ENCODE measurements around the gene PPP1R26. TPM values are rescaled to one million over a fixed set of nuclear protein-coding genes. Genes with fewer than 3 reads are reported as not detected.
A peak's percentile ranks its signal among the peaks of the same experiment; 100 is the strongest.
"Not testable (repeated sequence)": the region's sequence is repeated elsewhere in the genome, so short reads cannot be mapped to it uniquely, and the experiment has no call there.

Gene PPP1R26
- 10 to 100 TPM; 16.1 to 19.6 TPM for total RNA-seq
- 10 to 100 TPM; 37.2 to 37.8 TPM for polyA plus RNA-seq (ENCODE audit: insufficient read length in 2 of 2)
- long read RNA-seq, donor 1, full-length matches to known transcripts, result 14 of 14 reads
- long read RNA-seq, donor 1, partial matches to known transcripts, result 0 of 14 reads
- long read RNA-seq, donor 1, other reads (novel, unspliced or antisense), result 0 of 14 reads
- long read RNA-seq, donor 2, full-length matches to known transcripts, result 12 of 12 reads
- long read RNA-seq, donor 2, partial matches to known transcripts, result 0 of 12 reads
- long read RNA-seq, donor 2, other reads (novel, unspliced or antisense), result 0 of 12 reads
- long read RNA-seq, donor 3, full-length matches to known transcripts, result 18 of 18 reads
- long read RNA-seq, donor 3, partial matches to known transcripts, result 0 of 18 reads
- long read RNA-seq, donor 3, other reads (novel, unspliced or antisense), result 0 of 18 reads
- long read RNA-seq, donor 4, full-length matches to known transcripts, result 16 of 35 reads
- long read RNA-seq, donor 4, partial matches to known transcripts, result 19 of 35 reads
- long read RNA-seq, donor 4, other reads (novel, unspliced or antisense), result 0 of 35 reads

GRCh38 chr9:135479469-135480052 is at the start of gene PPP1R26:
Gene PPP1R26 (plus strand): TSS chr9:135479782. CDS start chr9:135484511, 4,729 bp downstream.
- H3K27me3 ChIP-seq (ENCODE audit: control insufficient read depth, insufficient read depth, low read length), result no peaks in the 10 kb centered on the region
- H3K36me3 ChIP-seq (ENCODE audit: control insufficient read depth, insufficient read depth, low read length), result peaks cover 11% of the 10 kb centered on the region
- H3K9me3 ChIP-seq (ENCODE audit: control insufficient read depth, insufficient read depth, low read length), result no peaks in the 10 kb centered on the region
- 0% methylated on average over 79 of the region's 103 CpGs for WGBS (ENCODE audit: insufficient coverage)
- peak within 1 kb of the TSS; percentile 55 for H3K4me3 ChIP-seq (ENCODE audit: low read depth, low read length)
- peak in 2 of 6 donors; percentile 64 to 70 for DNase-seq (ENCODE audit: low read depth in 4 of 6, low spot score in 6 of 6)
- no peak within 1 kb of the TSS for H3K27ac ChIP-seq (ENCODE audit: low read depth, low read length)
- peaks cover 25% of the 10 kb centered on the region for H3K4me1 ChIP-seq (ENCODE audit: control insufficient read depth, insufficient read depth, low read length)

GRCh38 chr9:135437259-135437658 is 42.3 kb upstream of the PPP1R26 start:
- H3K36me3 ChIP-seq (ENCODE audit: control insufficient read depth, insufficient read depth, low read length), result no peaks in the 10 kb centered on the region
- no CpG with 5 or more reads among the region's 4 CpGs for WGBS (ENCODE audit: insufficient coverage)
- peaks cover 3% of the 10 kb centered on the region for H3K4me1 ChIP-seq (ENCODE audit: control insufficient read depth, insufficient read depth, low read length)
- H3K9me3 ChIP-seq (ENCODE audit: control insufficient read depth, insufficient read depth, low read length), result no peaks in the 10 kb centered on the region
- H3K4me3 ChIP-seq (ENCODE audit: low read depth, low read length), result no peak overlapping the region
- H3K27me3 ChIP-seq (ENCODE audit: control insufficient read depth, insufficient read depth, low read length), result no peaks in the 10 kb centered on the region
- DNase-seq (ENCODE audit: low read depth in 4 of 6, low spot score in 6 of 6), result no peak
- H3K27ac ChIP-seq (ENCODE audit: low read depth, low read length), result no peak overlapping the region

DNA sequence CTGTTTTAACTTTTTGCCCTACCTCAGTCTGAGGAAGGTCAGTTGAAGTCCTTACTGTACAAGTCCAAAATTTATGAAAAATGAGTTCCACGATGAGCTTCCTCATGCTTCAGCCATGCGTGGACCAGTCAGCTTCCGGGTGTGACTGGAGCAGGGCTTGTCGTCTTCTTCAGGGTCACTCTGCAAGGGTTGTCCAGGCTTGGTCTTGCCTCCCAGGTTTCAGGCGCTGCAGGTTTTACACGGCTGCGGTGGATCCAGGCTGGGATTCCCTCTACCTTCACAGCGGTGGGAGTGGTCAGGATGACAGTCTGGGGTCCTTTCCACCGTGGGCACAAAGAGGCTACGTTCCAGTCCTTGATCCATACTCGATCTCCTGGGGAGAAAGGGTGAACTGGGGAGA is 41.9 kb upstream of the PPP1R26 start:
- not testable (repeated sequence) for H3K36me3 ChIP-seq (ENCODE audit: control insufficient read depth, insufficient read depth, low read length); DNase-seq (ENCODE audit: low read depth in 4 of 6, low spot score in 6 of 6); H3K27me3 ChIP-seq (ENCODE audit: control insufficient read depth, insufficient read depth, low read length); H3K4me1 ChIP-seq (ENCODE audit: control insufficient read depth, insufficient read depth, low read length); H3K27ac ChIP-seq (ENCODE audit: low read depth, low read length); H3K9me3 ChIP-seq (ENCODE audit: control insufficient read depth, insufficient read depth, low read length); H3K4me3 ChIP-seq (ENCODE audit: low read depth, low read length)
- WGBS (ENCODE audit: insufficient coverage), result 100% methylated on average over 4 of the region's 11 CpGs

DNA sequence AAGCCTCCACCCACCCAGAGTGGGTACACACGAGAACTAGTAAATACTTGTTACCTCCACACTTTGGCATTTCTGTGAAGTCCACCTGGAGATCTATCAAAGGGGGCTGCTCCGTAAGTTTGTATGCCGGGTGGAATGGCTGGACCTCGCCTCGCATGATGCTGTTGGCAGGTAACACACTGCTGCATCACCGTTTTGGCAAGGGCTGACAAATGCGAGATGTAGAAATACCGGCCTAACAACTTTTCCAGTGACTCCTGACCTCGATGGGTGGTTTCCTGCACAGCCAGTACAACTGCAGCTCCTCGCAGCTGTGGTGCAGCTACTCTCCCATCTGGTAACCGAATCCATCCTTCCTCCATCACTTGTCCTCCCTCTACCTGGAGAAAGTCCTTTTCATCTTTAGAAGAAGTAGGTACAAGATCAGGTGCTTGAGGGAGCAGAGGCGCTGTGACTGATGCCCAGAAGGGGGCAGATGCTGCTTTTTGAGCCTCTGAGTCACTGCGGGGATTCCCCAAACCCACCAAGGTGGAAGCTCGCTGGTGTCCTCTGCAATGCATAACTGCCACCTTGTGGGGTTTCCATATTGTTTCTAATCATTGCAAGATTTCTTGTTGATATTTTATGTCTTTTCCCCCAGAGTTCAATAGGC is 40.9 kb upstream of the PPP1R26 start:
- not testable (repeated sequence) for H3K4me1 ChIP-seq (ENCODE audit: control insufficient read depth, insufficient read depth, low read length); DNase-seq (ENCODE audit: low read depth in 4 of 6, low spot score in 6 of 6); H3K27me3 ChIP-seq (ENCODE audit: control insufficient read depth, insufficient read depth, low read length); H3K4me3 ChIP-seq (ENCODE audit: low read depth, low read length); H3K9me3 ChIP-seq (ENCODE audit: control insufficient read depth, insufficient read depth, low read length); H3K27ac ChIP-seq (ENCODE audit: low read depth, low read length); H3K36me3 ChIP-seq (ENCODE audit: control insufficient read depth, insufficient read depth, low read length)
- WGBS (ENCODE audit: insufficient coverage), result 84% methylated on average over 11 of the region's 14 CpGs

GRCh38 chr9:135439514-135439913 is 40.1 kb upstream of the PPP1R26 start:
- H3K27ac ChIP-seq (ENCODE audit: low read depth, low read length); H3K27me3 ChIP-seq (ENCODE audit: control insufficient read depth, insufficient read depth, low read length); H3K9me3 ChIP-seq (ENCODE audit: control insufficient read depth, insufficient read depth, low read length); H3K4me3 ChIP-seq (ENCODE audit: low read depth, low read length); DNase-seq (ENCODE audit: low read depth in 4 of 6, low spot score in 6 of 6); H3K36me3 ChIP-seq (ENCODE audit: control insufficient read depth, insufficient read depth, low read length); H3K4me1 ChIP-seq (ENCODE audit: control insufficient read depth, insufficient read depth, low read length): not testable (repeated sequence)
- 87% methylated on average over 7 of the region's 7 CpGs for WGBS (ENCODE audit: insufficient coverage)

DNA sequence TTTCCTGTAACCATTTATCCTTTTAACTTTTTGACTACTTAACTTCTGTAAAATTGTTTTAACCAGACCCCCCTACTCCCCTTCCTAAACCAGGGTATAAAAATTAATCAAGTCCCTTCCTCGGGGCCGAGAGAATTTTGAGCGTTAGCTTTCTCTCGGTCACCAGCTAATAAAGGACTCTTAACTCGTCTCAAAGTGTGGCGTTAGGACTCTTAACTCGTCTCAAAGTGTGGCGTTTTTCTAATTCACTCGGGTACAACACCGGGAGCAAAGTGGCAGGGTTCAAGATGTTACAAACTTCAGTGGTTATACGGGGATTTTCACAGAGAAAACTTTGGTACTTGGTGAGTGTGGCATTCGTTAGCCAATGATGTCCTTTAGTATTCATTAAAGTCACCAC is 39.7 kb upstream of the PPP1R26 start:
- Histone ChIP-seq H3K4me3 (ENCODE audit: low read depth, low read length) (no peak overlapping the region), H3K27ac (ENCODE audit: low read depth, low read length) (no peak overlapping the region), H3K4me1 (ENCODE audit: control insufficient read depth, insufficient read depth, low read length) (peaks cover 3% of the 10 kb centered on the region), H3K9me3 (ENCODE audit: control insufficient read depth, insufficient read depth, low read length) (no peaks in the 10 kb centered on the region), H3K36me3 (ENCODE audit: control insufficient read depth, insufficient read depth, low read length) (no peaks in the 10 kb centered on the region), H3K27me3 (ENCODE audit: control insufficient read depth, insufficient read depth, low read length) (no peaks in the 10 kb centered on the region)
- 84% methylated on average over 12 of the region's 12 CpGs for WGBS (ENCODE audit: insufficient coverage)
- DNase-seq (ENCODE audit: low read depth in 4 of 6, low spot score in 6 of 6), result no peak

DNA sequence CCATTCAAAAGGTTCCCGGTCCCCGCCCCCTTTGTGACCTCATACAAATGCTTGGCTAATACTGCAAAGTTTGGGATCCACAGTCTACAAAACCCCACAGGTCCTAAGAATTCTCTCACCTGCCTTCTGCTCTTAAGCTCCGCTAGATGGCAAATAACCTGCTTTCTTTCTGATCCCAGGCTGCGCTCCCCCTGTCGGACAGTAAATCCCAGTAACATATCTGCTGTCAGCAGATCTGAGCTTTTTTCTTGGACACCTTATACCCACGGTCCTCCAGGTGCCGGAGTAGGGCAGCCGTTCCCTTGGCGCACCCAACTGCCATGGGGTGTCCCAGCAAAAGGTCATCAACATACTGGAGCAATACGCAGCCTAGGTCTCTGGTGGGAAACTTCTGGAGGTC is 39.0 kb upstream of the PPP1R26 start:
- H3K27ac ChIP-seq (ENCODE audit: low read depth, low read length), result no peak overlapping the region
- H3K4me3 ChIP-seq (ENCODE audit: low read depth, low read length), result no peak overlapping the region
- 87% methylated on average over 9 of the region's 10 CpGs for WGBS (ENCODE audit: insufficient coverage)
- no peaks in the 10 kb centered on the region for H3K36me3 ChIP-seq (ENCODE audit: control insufficient read depth, insufficient read depth, low read length)
- peaks cover 3% of the 10 kb centered on the region for H3K4me1 ChIP-seq (ENCODE audit: control insufficient read depth, insufficient read depth, low read length)
- H3K27me3 ChIP-seq (ENCODE audit: control insufficient read depth, insufficient read depth, low read length), result no peaks in the 10 kb centered on the region
- no peak for DNase-seq (ENCODE audit: low read depth in 4 of 6, low spot score in 6 of 6)
- no peaks in the 10 kb centered on the region for H3K9me3 ChIP-seq (ENCODE audit: control insufficient read depth, insufficient read depth, low read length)

- not testable (repeated sequence) for DNase-seq (ENCODE audit: low read depth in 4 of 6, low spot score in 6 of 6); H3K27me3 ChIP-seq (ENCODE audit: control insufficient read depth, insufficient read depth, low read length)
- 75% methylated on average over 19 of the region's 23 CpGs for WGBS (ENCODE audit: insufficient coverage)
Observed at GRCh38 chr9:135441105-135442071, 38.2 kb upstream of the PPP1R26 start.

DNA sequence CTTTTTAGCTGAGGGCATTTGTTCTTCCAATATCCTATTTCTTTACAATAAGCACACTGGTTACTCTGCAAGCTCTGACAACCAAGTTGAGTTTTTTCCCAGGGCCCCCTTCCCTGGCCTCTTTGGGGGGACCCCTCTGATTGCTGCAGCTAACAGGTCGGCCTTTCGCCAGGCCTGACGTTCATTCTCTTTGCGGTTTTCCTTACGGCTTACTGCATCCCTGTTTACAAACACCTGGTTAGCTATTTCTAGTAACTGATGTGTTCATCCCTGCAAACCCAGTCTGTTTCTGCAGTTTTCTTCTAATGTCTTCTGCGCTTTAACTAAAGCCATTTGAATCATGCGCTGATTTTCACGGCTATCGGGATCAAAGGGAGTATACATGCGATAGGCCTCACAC is 37.5 kb upstream of the PPP1R26 start:
- DNase-seq (ENCODE audit: low read depth in 4 of 6, low spot score in 6 of 6), result no peak
- Histone ChIP-seq H3K9me3 (ENCODE audit: control insufficient read depth, insufficient read depth, low read length) (no peaks in the 10 kb centered on the region), H3K27me3 (ENCODE audit: control insufficient read depth, insufficient read depth, low read length) (no peaks in the 10 kb centered on the region), H3K27ac (ENCODE audit: low read depth, low read length) (no peak overlapping the region), H3K4me3 (ENCODE audit: low read depth, low read length) (no peak overlapping the region), H3K36me3 (ENCODE audit: control insufficient read depth, insufficient read depth, low read length) (no peaks in the 10 kb centered on the region), H3K4me1 (ENCODE audit: control insufficient read depth, insufficient read depth, low read length) (peaks cover 3% of the 10 kb centered on the region)
- WGBS (ENCODE audit: insufficient coverage), result 54% methylated on average over 10 of the region's 10 CpGs

More at GRCh38 chr9:135441105-135442071, 38.2 kb upstream of the PPP1R26 start:
- H3K27ac ChIP-seq (ENCODE audit: low read depth, low read length); H3K4me3 ChIP-seq (ENCODE audit: low read depth, low read length); H3K9me3 ChIP-seq (ENCODE audit: control insufficient read depth, insufficient read depth, low read length); H3K4me1 ChIP-seq (ENCODE audit: control insufficient read depth, insufficient read depth, low read length); H3K36me3 ChIP-seq (ENCODE audit: control insufficient read depth, insufficient read depth, low read length): not testable (repeated sequence)
